Fibroblast of skin of right biceps (primary cell): ENCODE results near the gene HSF4.
A peak's percentile ranks its signal among the peaks of the same experiment; 100 is the strongest.
"Not testable (repeated sequence)": the region's sequence is repeated elsewhere in the genome, so short reads cannot be mapped to it uniquely, and the experiment has no call there.

Source experiments
- DNase-seq: peaks from one replicate; pipeline ENCODE4 v3.0.0-alpha.2; 2013

HSF4 gene, protein sequence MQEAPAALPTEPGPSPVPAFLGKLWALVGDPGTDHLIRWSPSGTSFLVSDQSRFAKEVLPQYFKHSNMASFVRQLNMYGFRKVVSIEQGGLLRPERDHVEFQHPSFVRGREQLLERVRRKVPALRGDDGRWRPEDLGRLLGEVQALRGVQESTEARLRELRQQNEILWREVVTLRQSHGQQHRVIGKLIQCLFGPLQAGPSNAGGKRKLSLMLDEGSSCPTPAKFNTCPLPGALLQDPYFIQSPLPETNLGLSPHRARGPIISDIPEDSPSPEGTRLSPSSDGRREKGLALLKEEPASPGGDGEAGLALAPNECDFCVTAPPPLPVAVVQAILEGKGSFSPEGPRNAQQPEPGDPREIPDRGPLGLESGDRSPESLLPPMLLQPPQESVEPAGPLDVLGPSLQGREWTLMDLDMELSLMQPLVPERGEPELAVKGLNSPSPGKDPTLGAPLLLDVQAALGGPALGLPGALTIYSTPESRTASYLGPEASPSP

DNA sequence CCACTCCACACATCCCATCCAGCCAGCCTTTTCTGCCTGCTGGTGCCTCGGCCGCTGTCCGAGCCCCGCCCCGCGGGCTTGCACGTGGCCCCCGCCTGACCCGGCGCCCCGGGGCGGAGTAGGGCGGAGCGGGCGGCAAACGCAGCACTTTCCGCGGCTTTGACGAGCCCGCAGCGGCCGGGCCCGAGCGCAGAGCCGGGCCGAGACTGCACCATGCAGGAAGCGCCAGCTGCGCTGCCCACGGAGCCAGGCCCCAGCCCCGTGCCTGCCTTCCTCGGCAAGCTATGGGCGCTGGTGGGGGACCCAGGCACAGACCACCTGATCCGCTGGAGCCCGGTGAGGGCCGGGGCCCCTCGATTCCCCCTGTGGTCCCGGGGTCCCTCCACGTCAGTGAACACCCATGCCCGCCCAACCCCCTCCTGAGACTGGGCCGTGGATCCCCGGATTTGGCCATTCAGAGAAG lies at the start of gene HSF4:
HSF4 (plus strand) TSS at position 147 of the 463 bp plus-strand sequence; CDS start at position 214, 67 bp downstream.
- no peak for DNase-seq

DNA sequence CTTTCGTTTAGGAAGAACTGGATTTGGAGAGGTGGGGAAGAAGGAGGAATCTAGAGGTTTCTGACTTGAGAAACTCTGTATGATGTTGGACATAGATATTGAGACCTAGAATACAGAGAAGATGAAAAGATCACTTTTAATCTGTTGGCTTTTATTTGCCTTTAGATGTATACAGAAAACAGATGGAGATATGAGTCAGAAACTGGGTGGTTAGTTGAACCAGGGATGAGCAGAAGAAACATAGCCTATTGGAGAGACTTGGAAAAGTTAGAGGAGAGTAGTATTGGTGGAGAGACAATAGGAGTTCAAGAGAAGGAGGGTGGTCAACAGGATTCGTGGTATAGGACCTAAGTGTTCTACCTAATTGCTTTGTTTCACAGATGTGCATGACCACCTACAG lies 49.8 kb upstream of the HSF4 start:
- peak; percentile 19 for DNase-seq

DNA sequence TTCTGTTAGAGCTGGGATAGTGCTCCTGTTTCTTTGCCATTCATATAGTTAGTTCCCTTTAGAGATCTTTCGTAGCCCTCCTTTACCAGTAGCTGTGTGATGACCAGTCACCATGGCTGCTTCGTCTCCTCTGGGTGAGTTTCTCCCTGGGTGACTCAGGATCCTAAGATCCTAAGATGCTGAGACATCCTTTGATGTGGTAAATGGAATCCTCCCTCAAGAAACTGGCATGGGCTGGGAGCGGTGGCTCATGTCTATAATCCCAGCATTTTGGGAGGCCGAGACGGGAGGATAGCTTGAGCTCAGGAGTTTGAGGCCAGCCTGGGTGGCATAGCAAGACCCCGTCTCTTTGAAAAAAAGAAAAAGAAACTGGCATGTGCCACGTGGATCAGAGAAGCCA lies 48.9 kb upstream of the HSF4 start:
- peak; percentile 93 for DNase-seq

DNA sequence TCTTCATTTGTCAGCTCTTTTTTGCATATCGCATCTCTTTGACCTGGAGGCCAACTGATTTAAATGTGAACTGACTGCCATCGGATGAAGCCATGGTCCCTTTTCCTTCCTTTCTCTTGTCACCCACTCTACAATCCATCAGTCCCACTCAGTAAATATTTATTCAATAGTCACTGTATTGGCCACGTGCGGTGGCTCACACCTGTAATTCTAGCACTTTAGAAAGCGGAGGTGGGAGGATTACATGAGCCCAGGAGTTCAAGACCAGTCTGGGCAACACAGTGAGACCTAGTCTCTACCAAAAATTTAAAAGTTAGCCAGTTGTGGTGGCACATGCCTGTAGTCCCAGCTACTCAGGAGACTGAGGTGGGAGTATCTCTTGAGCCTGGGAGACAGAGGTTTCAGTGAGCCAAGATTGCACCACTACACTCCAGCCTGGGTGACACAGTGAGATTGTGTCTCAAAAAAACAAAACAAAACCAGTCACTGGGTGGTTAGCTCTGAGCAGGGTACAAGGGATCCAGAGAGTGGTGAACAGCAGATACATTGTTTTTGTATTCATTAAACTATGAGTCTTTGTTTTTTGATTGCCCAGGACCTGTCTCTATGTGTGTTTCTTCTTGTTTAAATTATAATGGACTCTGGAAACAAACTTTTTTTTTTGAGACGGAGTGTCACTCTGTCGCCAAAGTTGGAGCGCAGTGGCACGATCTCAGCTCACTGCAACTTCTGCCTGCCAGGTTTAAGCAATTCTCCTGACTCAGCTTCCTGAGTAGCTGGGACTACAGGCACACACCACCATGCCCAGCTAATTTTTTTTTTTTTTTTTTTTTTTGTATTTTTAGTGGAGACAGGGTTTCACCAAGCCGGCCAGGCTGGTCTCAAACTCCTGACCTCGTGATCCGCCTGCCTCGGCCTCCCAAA lies 47.9 kb upstream of the HSF4 start:
- no peak for DNase-seq

DNA sequence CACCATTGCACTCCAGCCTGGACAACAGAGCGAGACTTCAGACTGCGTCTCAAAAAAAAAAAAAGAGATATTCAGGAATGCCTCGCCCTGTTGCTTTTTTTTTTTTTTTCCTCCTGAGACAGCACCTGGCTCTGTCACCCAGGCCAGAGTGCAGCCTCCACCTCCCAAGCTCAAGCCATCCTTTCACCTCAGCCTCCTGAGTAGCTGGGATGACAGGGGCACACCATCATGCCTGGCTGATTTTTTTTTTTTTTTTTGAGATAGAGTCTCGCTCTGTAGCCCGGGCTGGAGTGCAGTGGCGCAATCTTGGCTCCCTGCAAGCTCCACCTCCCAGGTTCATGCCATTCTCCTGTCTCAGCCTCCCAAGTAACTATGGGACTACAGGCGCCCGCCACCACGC lies 46.8 kb upstream of the HSF4 start:
- DNase-seq: no peak

DNA sequence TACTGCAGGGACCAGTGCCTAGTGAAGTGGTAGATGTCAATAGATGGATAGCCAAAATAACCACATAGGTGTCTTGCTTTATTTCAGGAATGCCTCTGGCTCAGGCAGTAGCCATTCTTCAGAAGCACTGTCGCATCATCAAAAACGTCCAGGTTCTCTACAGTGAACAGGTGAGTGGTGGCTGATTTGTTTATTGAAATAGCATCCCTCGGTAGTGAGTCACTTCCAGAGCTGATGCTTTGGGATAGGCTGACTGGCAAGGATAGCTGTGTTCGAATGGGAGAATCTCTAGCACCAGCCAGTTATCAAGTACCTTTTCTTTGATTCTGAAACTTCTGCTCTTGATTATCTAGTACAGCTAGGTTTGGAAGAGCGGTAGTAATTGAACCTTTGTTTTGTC lies 44.5 kb upstream of the HSF4 start:
- DNase-seq: no peak

DNA sequence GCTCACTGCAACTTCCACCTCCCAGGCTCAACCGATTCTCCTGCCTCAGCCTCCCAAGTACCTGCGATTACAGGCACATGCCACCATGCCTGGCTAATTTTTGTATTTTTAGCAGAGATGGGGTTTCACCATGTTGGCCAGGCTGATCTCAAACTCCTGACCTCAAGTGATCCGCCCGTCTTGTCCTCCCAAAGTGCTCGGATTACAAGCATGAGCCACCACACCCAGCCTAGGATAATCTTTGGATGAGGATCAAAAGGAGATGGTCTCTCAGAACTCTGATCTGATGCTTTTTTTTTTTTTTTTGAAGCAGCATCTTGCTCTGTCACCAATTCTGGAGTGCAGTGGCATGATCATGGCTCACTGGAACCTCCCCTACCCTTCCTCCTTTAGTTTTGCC lies 41.7 kb upstream of the HSF4 start:
- DNase-seq: not testable (repeated sequence)

DNA sequence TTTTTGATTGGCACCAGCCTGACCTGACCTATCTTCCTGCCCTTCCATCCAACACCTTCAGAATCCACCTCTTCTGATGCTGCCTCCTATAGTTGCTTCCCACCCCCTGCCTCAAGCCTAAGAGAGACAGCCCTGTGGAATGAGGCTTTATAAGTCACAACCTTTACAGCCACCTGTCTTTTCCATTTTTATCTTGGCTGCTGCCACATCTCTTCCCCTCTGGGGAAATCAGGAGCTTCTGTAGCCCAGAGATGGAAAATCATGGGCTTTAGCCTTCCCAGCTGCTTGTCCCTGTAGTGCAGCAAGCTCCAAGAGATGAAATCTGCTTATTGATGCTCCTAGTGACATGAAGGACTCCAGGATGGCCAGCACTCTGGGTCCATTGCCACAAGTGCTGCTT lies 36.1 kb upstream of the HSF4 start:
- DNase-seq: no peak

DNA sequence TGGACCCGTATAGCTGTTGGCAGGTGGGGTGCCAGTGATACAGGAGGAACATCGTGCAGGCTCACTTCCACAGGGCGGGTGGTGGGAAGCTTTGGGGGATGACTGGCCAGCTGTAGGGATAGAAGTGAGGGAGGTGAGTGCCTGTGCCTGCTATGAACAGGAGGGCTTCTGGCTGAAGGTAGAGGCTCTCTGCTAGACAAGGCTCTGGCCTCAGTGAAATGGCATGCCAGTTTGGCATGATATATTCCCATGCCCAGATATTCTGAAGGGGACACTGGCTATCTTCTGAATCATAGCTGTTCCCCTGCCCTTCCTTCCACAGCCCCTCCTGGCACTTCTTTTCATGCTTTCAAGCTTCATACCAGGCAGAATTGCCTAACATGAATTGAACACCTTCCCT lies 35.7 kb upstream of the HSF4 start:
- no peak for DNase-seq

DNA sequence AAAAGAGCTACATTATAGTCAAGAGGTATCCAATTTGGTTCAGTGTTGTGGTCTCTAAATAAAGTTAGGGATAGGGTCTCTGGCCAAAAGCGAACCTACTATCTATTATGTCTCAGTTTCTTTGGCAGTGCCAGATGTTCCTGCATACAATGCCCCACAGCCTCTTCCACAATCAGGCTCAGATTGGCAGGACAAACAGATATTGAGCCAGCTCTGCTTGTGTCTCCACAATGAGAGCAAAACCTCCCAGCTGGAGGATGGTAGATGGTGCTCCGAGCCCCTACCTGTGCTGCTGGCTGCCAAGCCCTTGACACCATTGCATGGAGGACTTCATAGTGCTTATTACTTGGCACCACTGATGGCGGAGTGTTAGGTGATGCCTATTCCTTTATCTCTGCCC lies 35.1 kb upstream of the HSF4 start:
- DNase-seq: no peak

DNA sequence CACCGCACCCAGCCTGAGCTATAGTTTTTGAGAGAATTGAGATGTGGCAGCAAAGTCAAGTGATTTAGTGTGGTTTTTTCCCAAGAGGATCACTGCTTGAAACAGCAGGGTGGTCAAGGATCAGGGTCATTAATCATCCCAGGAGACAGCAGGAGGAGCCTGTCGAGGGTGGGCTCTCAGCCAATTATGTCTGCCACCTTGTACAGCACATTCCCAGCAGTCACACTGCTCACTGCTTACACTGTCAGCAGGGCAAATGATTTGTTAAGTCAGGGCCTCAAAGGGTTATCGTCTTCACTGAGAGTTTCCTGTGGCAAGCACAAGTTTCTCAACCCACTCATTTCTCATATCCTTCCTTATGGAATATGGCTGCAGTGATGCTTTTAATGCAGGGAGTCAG lies 26.9 kb upstream of the HSF4 start:
- no peak for DNase-seq

DNA sequence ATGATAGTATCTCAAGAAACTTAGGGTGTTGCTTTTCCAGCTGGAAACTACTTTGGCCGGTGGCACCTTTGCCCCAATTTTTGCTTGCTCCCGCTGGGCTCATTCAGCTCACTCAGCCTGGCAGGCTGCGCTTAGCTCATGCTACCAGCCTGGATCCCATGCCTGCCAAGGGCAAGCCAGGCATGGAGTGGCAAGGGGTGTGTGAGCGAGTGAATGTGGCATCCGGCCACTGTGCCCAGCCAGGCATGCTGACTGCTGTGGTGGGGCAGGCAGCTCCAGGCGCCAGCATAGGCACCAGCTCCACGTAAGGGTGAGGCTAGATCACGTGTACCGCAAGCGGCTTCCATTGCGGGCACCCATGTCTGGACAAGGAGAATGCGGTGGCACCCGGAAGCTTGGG lies 23.2 kb upstream of the HSF4 start:
- no peak for DNase-seq

DNA sequence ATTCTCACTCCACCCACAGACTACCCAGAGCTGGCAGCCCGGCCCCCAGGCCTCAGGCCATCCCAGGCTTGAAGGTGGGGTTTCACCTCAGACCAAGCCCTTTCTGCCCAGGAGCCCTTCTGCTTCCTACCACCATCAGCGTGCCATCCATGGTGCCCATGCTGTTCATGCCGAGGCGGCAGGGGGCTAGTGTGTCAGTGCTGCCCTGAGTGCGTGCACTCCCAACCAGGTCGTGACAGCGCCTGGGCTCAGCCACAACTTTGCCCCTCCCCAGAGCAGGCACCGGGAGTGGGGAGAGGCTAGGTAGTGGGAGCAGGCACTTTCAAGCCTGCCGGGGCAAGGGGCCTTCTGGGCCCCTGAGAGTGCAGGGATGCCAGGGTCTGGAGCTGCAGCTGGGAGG lies 22.2 kb upstream of the HSF4 start:
- no peak for DNase-seq

DNA sequence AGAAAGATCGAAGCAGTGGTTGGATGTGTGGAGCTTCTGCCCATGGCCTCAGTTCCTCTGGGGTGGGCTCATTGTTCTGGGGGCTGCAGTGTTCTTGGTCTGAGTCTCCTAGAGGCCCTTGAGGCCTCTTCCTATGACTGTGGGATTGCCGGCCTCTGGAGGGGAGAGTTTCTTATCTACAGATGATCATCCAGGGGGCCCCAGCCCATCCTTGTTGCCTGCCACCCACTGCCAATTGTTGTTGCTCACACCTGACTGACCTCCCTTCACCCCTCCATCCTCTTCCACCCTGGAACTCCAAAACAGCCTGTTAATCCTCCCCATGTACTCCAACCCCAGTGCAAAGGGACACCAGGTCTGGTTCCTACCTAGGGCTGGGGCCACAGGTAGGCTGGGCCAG lies 19.6 kb upstream of the HSF4 start:
- no peak for DNase-seq

DNA sequence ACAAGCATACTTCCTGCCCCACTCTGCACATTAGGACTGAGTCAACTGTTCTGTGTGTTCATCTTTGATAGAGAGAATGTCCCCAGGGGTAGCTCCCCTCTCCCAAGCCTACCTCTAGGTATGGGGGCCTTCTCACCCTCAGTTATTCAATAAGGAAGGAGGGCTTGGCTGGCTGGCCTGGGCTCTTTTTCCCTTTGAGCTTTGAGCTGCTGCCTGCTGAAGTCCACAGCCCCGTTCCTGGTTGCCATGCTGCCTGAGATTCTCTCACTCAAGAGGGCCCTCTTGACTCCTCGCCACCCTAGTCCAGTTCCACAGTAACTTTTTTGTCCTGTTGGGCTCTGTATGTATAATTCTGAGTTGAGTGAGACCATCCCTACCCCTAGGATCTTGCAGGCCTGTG lies 18.8 kb upstream of the HSF4 start:
- DNase-seq: no peak

DNA sequence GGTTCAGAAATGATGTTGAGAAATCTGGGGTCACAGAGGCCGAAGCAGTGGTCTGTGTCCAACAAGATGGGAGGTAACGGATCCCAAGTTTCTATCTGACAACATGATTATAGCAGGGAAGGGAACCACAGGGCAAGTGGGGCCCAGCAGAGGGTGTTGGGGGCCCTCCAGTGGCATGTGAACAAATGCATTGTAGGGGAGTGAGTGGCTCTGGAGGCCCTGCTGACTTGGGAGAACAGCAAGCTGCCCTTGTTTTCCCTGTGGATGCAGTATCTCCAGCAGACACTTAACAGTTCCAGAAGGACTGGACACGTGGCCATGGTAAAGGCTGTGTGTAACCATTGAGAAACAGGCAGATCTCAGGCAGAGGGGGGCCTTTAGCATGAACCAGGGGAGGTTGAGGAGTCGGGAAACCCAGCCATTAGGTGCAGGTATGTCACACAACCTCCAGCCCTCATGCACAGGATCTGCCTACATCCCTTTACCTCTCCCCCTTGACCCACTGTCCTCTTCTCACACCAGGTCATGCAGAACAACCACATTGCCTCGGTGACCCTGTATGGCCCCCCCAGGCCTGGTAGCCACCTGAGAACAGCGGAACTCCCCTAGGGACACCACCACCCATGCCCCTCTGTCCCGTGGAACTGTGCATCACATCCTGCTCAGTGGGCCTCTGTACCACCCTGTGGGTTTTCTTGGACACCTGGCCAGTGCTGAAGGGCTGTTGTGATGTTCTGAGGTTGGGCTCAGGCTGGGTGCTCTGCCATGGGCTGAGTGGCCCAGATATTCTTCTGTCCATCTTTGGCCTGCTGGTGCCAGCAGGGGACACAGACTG lies 17.8 kb upstream of the HSF4 start:
- no peak for DNase-seq

DNA sequence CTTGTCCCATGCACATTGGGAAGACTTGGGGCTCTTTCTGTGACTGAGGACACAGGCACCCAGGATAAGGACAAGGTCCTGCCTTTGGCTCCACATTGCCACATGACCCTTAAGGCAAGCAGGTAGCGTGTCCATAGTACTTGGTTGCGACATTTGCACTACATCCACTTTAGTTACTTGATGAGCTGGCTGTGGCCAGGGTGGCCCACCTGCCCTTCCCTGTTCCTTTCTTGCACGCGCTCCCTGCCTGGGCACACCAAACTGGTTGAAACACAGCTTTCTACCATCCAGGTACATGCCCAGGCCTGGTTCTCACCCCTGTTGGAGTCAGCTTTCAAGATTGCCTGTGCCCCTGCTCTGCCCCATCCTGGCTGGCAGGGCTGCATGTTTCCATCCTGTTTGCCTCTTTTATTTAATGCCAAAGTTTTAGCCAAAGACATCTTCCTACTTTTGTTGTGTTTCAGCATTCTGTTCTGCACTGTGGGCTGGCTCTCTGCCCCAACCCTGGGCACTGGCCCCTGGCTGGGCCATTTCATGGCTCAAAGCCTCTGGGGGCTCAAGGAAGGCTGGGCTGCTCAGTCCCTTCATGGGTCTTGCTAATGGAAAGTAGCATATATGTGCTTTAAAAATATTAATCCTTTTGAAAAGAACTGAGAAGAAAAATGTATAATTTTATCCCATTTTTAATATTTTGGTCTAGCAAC lies 17.0 kb upstream of the HSF4 start:
- DNase-seq: no peak

DNA sequence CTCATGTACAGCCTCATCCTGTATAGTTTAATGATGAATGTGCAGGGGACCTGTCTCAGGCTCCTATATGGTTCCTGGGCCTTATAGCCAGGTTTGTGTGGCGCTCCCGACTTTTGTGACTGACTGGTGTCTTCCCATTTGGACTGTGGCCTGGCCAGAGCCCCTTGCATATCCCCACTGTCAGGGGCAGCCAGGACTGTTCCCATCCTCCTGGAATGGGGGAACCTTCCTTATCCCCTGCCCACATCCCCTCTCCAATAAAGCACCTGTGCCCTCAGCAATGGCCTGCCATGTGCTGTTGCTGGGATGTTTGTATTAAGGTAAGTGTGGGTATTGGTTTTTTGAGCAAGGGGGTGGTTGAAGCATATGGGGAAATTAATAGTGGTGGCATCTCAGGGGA lies 16.3 kb upstream of the HSF4 start:
- DNase-seq: no peak

DNA sequence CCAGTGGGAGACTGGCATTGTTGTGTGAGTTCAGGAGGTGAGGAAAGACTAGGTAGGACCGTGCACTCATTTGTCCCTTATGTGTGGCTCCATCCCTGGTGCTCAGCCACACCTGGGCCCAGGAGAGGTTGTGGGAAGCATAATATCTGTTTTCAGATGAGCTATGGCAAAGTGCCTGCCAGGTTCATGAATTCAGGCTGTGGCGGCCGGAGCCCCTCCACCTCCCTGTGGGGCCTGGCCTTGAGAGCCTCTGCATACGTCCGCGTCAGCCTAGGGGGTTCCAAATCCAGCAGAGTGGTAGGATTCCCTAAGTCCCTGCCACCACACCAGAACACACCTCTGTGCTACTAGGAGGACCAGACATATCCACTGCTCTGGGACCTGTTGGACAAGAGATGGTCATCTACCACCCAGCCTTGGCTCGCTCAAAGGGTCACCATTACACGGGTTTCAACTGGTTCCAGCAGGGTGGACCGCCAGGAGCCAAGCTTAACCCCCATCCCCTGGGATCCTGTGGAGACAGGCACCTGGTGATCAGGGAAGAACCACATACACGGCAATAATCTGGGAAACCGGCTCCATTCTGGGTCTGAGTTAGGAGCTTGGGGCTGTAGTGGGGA lies 15.8 kb upstream of the HSF4 start:
- DNase-seq: no peak

DNA sequence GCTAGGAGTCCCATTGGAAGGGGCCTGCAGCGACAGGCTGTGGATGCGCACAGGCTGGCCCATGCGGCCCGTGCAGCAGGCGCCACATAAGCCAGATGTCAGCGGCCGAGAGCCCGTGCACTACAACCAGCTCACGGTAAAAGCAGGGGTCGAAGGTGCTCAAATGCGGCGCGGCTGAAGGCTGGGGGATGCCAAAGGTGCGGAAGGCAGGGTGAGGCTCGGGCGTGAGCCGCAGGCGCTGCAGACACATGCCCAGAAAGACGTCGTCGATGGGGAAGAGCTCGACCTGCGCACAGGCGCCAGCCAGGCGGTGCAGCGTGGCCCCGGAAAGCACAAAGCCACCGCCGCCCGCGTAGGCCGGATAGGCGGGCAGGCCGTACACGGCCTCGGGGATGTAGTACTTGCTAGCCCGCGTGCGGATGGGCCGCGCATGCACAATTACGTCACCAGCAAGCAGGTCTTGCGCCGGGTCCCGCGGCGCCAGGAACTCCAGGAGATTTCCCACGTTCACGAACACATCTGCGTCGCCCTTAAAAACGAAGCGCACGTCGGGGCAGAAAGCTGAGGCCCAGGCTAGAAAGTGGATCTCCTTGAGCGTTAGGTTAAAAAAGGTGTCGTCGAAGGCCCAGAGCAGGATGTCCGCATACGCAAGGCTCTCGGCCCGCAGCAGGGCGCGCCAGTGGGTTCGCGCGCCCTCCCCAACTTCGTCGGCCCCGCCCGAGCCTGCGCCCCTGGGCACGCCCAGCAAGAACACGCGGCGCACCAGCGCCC lies 15.1 kb upstream of the HSF4 start:
- DNase-seq: no peak
